Thoracic aorta (tissue), 2 donors: ENCODE data around the gene SATB2. TPM values are rescaled to one million over a fixed set of nuclear protein-coding genes. Genes with fewer than 3 reads are reported as not detected.

Experiments used
- ATAC-seq: fragments of 150-250 bp; one replicate; pipeline ENCODE4 v1.8.0; 2017; ENCODE audit warnings: low read depth; ENCODE audit not compliant: insufficient number of reproducible peaks, low FRiP score
- DNase-seq: peaks from one replicate; pipeline ENCODE4 v3.0.0-alpha.2; 2020; ENCODE audit warnings: low spot score
- H3K27ac ChIP-seq, 2 donors: fragments of 200-600 bp; sonication (generic); 1 replicate in 1 of 2; 2 replicates in 1 of 2; pipeline ENCODE4 v1.5.1; 2016; ENCODE audit warnings: mild to moderate bottlenecking in 2 of 2, moderate library complexity in 2 of 2
- H3K27me3 ChIP-seq: fragments of 200-600 bp; sonication (generic); replicated peaks from 2 replicates; pipeline ENCODE4 v1.6.0; 2016; ENCODE audit warnings: mild to moderate bottlenecking; ENCODE audit not compliant: insufficient read depth
- H3K36me3 ChIP-seq: fragments of 200-600 bp; sonication (generic); one replicate; pipeline ENCODE4 v1.5.1; 2016
- H3K4me1 ChIP-seq, 2 donors: fragments of 200-600 bp; sonication (generic); 1 replicate in 1 of 2; 2 replicates in 1 of 2; pipeline versions ENCODE4 v1.5.1 to v1.6.0; 2016; ENCODE audit warnings: low read depth in 2 of 2, mild to moderate bottlenecking in 1 of 2; ENCODE audit not compliant: control insufficient read depth in 1 of 2
- H3K4me3 ChIP-seq: fragments of 200-600 bp; sonication (generic); 2 replicates; pipeline ENCODE4 v1.5.1; 2016; ENCODE audit warnings: mild to moderate bottlenecking
- H3K9me3 ChIP-seq: fragments of 200-600 bp; sonication (generic); 2 replicates; pipeline ENCODE4 v1.5.1; 2016
- total RNA-seq, 2 donors: library from RNA; depleted of rRNA; stranded (reverse); fragments of >200 nt; gene quantifications; one replicate each; pipeline versions ENCODE4 v1.1.0 to v1.2.3, GENCODE V29; 2016
- TF ChIP-seq, protein P1 (sequence below): fragments of 200-600 bp; sonication (generic); IDR thresholded peaks from one replicate; pipeline ENCODE4 v1.5.1; 2019; ENCODE audit warnings: antibody characterized with exemption

The SATB2 gene
- total RNA-seq, 2 donors from 2014 or later, result 4.5 to 5.5 TPM

- H3K27ac ChIP-seq, result no peak overlapping the region
- ATAC-seq (no peak), DNase-seq (no peak)
- TF ChIP-seq, protein P1, sequence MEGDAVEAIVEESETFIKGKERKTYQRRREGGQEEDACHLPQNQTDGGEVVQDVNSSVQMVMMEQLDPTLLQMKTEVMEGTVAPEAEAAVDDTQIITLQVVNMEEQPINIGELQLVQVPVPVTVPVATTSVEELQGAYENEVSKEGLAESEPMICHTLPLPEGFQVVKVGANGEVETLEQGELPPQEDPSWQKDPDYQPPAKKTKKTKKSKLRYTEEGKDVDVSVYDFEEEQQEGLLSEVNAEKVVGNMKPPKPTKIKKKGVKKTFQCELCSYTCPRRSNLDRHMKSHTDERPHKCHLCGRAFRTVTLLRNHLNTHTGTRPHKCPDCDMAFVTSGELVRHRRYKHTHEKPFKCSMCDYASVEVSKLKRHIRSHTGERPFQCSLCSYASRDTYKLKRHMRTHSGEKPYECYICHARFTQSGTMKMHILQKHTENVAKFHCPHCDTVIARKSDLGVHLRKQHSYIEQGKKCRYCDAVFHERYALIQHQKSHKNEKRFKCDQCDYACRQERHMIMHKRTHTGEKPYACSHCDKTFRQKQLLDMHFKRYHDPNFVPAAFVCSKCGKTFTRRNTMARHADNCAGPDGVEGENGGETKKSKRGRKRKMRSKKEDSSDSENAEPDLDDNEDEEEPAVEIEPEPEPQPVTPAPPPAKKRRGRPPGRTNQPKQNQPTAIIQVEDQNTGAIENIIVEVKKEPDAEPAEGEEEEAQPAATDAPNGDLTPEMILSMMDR, result no peak
- H3K4me3 ChIP-seq, result no peak overlapping the region
- no peaks in the 10 kb centered on the region for H3K4me1 ChIP-seq
- H3K9me3 ChIP-seq, result no peaks in the 10 kb centered on the region
- no peaks in the 10 kb centered on the region for H3K27me3 ChIP-seq
- no peaks in the 10 kb centered on the region for H3K36me3 ChIP-seq
Observed at GRCh38 chr2:199317646-199318045, 140.1 kb downstream of the SATB2 start.

GRCh38 chr2:199316851-199317250 is 140.9 kb downstream of the SATB2 start:
- DNase-seq (no peak), ATAC-seq (no peak)
- TF ChIP-seq, protein P1, result no peak
- Histone ChIP-seq H3K4me1 (no peaks in the 10 kb centered on the region), H3K9me3 (no peaks in the 10 kb centered on the region), H3K36me3 (no peaks in the 10 kb centered on the region), H3K27ac (no peak overlapping the region), H3K27me3 (no peaks in the 10 kb centered on the region), H3K4me3 (no peak overlapping the region)

GRCh38 chr2:199315299-199316179 is 142.2 kb downstream of the SATB2 start:
- no peaks in the 10 kb centered on the region for H3K4me1 ChIP-seq
- DNase-seq, result no peak
- H3K36me3 ChIP-seq, result no peaks in the 10 kb centered on the region
- H3K27me3 ChIP-seq, result no peaks in the 10 kb centered on the region
- no peak overlapping the region for H3K4me3 ChIP-seq
- TF ChIP-seq, protein P1, result no peak
- H3K9me3 ChIP-seq, result no peaks in the 10 kb centered on the region
- no peak overlapping the region for H3K27ac ChIP-seq
- no peak for ATAC-seq

DNA sequence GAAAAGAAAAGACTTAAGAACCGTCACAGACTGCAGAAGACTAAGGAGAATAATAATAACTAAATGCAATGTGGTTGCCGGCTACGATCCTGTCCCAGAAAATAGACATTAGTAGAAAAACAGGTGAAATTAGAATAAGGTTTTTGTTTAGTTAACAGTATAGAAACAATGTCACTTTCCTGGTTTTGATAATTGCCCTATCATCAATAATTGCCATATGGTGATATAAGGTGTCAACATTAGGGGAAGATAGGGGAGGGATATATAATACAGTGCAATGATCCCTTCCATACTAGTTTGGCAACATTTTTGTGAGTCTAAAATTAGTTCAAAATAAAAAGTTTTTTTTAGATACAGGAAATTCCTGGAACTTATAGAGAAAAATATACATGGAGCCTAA is 144.8 kb downstream of the SATB2 start:
- H3K4me3 ChIP-seq, result no peak overlapping the region
- DNase-seq, result no peak

More for the DNA sequence above, 144.8 kb downstream of the SATB2 start:
- H3K27me3 ChIP-seq, result no peaks in the 10 kb centered on the region
- no peaks in the 10 kb centered on the region for H3K9me3 ChIP-seq
- no peak for ATAC-seq
- TF ChIP-seq, protein P1, result no peak
- H3K36me3 ChIP-seq, result no peaks in the 10 kb centered on the region
- peaks cover 0 to under 1% of the 10 kb centered on the region in 2 donors for H3K4me1 ChIP-seq
- H3K27ac ChIP-seq, result no peak overlapping the region
